NCI-H2196 (cell line): ENCODE data around the gene MED13.
"Not testable (repeated sequence)": the region's sequence is repeated elsewhere in the genome, so short reads cannot be mapped to it uniquely, and the experiment has no call there.

Experiments
- DNase-seq: peaks from one replicate; lab custom pipeline; 2025; ENCODE audit not compliant: unreplicated experiment; lab: John Stamatoyannopoulos, UW

The MED13 gene

DNA sequence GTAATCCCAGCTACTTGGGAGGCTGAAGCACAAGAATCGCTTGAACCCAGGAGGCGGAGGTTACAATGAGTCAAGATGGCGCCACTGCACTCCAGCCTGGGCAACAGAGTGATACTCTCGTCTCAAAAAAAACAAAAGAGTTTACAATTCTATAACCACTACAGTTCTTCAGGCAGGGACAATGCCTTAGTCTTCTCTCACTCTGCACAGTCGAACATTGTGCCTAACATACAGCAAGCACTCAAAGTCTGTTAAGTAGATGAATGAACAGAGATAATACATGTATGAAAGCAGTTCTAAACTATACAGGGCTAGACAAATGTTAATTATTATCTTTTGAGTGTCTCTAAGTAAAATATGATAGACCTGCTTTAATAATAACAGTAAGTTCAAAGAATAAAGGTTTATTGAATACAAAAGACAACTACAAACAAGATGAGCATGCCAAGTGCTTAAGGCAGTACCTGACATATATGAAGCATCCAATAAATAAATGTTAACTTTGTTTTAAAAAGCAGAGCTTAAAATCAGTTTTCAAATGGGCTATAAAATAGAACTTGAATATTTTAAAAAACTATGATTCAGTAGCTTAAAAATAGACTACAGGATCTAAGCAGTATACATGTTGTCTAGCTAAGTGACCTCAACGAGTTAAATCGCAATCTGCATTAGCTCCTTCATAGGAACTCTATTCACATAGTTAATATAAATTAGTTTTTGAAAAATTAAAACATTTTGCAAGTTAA, 156.6 kb downstream of the MED13 start:
- no peak for DNase-seq

DNA sequence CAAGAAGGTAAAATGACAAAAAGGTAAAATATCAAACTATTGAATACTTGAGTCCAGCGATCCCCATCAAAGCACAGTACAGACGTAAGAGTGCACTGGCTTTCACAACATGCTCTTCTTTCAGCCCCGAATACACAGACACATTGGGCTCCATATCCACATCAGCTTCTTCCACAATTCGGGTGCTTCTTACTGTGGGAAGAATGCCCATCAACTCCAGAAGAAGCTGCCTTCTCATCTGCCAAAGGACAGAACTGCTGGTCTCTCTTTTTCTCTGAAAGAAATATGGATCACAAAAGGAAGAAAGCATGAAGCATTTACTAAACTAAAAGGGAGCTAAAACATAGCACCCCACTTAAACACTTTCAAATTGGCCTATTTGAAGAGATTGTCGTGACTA, 157.7 kb downstream of the MED13 start:
- DNase-seq, result no peak

DNA sequence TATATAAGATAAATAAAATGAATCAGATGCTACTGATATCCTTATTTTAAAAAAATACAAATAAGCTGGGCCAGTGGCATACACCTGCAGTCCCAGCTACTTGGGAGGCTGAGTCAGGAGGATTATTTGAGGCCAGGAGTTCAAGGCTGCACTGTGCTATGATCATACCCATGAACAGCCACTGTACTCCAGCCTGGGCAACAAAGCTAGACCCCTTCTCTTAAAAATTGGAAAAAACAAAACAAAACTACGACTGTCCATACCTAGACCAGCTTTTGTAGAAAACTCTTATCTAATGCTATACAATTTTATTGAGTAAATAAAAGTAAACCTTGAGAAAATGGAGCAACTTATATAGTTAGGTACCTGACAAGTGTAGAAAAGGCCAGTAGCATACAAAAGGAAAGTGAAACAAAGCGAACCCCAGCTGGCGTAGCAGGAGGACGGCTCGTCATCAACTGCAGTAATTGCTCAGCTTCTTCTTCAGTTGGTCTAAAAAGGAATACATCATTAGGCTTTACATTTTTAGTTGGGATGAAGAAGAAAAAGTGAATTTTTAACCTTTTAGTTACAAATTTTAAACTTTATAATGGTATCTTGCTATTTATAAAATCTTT, 160.9 kb downstream of the MED13 start:
- no peak for DNase-seq

- DNase-seq, result no peak
Measured at GRCh38 chr17:61903251-61903650, 161.8 kb downstream of the MED13 start.

- DNase-seq, result no peak
Measured at GRCh38 chr17:61897548-61898180, 167.4 kb downstream of the MED13 start.

- no peak for DNase-seq
Measured at GRCh38 chr17:61895391-61895790, 169.7 kb downstream of the MED13 start.

DNA sequence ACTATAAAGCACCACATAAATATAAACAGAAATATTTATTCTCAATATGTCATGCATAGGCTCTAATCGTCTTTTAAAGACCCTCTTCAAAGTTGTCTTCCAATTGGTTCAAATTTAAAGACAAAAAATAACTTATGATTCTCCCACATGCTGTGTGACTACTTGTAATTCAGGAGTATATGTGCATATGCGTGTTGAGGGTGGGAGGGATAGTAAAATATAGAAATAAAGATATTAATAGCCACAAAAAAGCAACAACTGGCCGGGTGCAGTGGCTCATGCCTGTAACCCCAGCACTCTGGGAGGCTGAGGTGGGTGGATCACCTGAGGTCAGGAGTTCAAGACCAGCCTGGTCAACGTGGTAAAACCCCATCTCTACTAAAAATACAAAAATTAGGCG, 170.8 kb downstream of the MED13 start:
- DNase-seq, result not testable (repeated sequence)
